ENCODE results near the gene PTPRT. TPM values are rescaled to one million over a fixed set of nuclear protein-coding genes. Genes with fewer than 3 reads are reported as not detected.

Gene PTPRT
- total and polyA plus RNA-seq, 2 of the 4 experiments (the other 2 are of a cell fraction): not detected

DNA sequence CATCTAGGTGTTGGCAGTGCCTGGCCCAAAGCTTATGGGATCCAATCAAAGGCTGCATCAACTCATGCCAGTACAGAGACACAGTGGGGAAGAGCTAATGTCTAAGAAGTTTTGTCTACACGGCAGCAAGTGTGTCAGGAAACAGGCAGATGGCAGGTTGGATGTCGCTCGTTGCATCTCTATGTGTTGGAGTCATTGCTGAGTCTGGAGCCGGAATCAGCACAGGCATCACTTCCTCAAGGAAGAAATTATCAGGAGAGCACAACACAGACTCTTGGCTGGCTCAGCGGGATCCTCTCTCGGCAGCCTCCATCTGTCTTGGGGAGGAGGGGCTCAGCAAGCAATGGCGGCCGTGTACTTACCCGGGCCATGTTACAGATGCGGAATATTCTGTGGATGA, 1104.3 kb downstream of the PTPRT start:
- H3K18ac ChIP-seq (ENCODE audit: low read depth, low read length): no peak overlapping the region
- no peaks in the 10 kb centered on the region for H3K9me1 ChIP-seq (ENCODE audit: insufficient read depth, low read length)
- dilution Hi-C loops (cut with HindIII; ENCODE audit: low sequenced_read_pairs, unreplicated experiment): no loop called here
- TF ChIP-seq FOS (IDR thresholded peaks at IDR 0.05; ENCODE audit: low read depth, low read length) (no peak), POLR2A (IDR thresholded peaks at IDR 0.05; ENCODE audit: low read depth, low read length) (no peak), MXI1 (IDR thresholded peaks at IDR 0.05; ENCODE audit: borderline replicate concordance, low read depth, low read length) (no peak), CHD1 (IDR thresholded peaks at IDR 0.05; ENCODE audit: low read depth, low read length) (no peak), RFX5 (IDR thresholded peaks at IDR 0.05; ENCODE audit: low read depth, low read length) (no peak), SMC3 (IDR thresholded peaks at IDR 0.05; ENCODE audit: low read depth, low read length) (no peak), RAD21 (IDR thresholded peaks at IDR 0.05; ENCODE audit: low read length) (no peak), MAFK (IDR thresholded peaks at IDR 0.05; ENCODE audit: low read depth, low read length) (no peak), RCOR1 (IDR thresholded peaks at IDR 0.05; ENCODE audit: insufficient replicate concordance, low read length) (no peak), CEBPB (IDR thresholded peaks at IDR 0.05; ENCODE audit: low read depth, low read length) (no peak), MAZ (IDR thresholded peaks at IDR 0.05; ENCODE audit: borderline replicate concordance, low read depth, low read length) (no peak), BHLHE40 (IDR thresholded peaks at IDR 0.05; ENCODE audit: low read depth, low read length) (no peak), NFE2L2 (IDR thresholded peaks at IDR 0.05; ENCODE audit: low read depth, low read length) (no peak)
- TF ChIP-seq, protein P1, sequence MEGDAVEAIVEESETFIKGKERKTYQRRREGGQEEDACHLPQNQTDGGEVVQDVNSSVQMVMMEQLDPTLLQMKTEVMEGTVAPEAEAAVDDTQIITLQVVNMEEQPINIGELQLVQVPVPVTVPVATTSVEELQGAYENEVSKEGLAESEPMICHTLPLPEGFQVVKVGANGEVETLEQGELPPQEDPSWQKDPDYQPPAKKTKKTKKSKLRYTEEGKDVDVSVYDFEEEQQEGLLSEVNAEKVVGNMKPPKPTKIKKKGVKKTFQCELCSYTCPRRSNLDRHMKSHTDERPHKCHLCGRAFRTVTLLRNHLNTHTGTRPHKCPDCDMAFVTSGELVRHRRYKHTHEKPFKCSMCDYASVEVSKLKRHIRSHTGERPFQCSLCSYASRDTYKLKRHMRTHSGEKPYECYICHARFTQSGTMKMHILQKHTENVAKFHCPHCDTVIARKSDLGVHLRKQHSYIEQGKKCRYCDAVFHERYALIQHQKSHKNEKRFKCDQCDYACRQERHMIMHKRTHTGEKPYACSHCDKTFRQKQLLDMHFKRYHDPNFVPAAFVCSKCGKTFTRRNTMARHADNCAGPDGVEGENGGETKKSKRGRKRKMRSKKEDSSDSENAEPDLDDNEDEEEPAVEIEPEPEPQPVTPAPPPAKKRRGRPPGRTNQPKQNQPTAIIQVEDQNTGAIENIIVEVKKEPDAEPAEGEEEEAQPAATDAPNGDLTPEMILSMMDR (conservative IDR thresholded peaks at IDR 0.05; ENCODE audit: low read depth, low read length): no peak
- TF ChIP-seq, protein P2, sequence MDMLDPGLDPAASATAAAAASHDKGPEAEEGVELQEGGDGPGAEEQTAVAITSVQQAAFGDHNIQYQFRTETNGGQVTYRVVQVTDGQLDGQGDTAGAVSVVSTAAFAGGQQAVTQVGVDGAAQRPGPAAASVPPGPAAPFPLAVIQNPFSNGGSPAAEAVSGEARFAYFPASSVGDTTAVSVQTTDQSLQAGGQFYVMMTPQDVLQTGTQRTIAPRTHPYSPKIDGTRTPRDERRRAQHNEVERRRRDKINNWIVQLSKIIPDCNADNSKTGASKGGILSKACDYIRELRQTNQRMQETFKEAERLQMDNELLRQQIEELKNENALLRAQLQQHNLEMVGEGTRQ (IDR thresholded peaks at IDR 0.05; ENCODE audit: low read depth, low read length): no peak
- TF ChIP-seq, protein P3, sequence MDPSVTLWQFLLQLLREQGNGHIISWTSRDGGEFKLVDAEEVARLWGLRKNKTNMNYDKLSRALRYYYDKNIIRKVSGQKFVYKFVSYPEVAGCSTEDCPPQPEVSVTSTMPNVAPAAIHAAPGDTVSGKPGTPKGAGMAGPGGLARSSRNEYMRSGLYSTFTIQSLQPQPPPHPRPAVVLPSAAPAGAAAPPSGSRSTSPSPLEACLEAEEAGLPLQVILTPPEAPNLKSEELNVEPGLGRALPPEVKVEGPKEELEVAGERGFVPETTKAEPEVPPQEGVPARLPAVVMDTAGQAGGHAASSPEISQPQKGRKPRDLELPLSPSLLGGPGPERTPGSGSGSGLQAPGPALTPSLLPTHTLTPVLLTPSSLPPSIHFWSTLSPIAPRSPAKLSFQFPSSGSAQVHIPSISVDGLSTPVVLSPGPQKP (IDR thresholded peaks at IDR 0.05; ENCODE audit: borderline replicate concordance, low read depth, low read length): no peak
- DNase-seq: no peak
- ChIA-PET POLR2A (ENCODE audit: unreplicated experiment) (no interaction called here), CTCF (no interaction called here)
- H3K36me3 ChIP-seq (ENCODE audit: control insufficient read depth, insufficient read depth, low read length): no peaks in the 10 kb centered on the region
- no peak overlapping the region for H2BK120ac ChIP-seq (ENCODE audit: low read depth, low read length)
- H4K5ac ChIP-seq (ENCODE audit: low read depth, low read length): no peak overlapping the region
- H2AK5ac ChIP-seq (ENCODE audit: low read depth, low read length): no peak overlapping the region
- H3K4me3 ChIP-seq (ENCODE audit: insufficient read depth, low read depth, low read length): no peak overlapping the region
- no peak overlapping the region for H2BK20ac ChIP-seq (ENCODE audit: low read depth, low read length)
- WGBS, 2 experiments (ENCODE audit: extremely low coverage in 2 of 2, insufficient read length in 1 of 2): 54% methylated on average over 6 of the region's 10 CpGs; no CpG with 5 or more reads in 1 of the 2 experiments
- H4K20me1 ChIP-seq (ENCODE audit: insufficient read depth, low read length): no peaks in the 10 kb centered on the region
- H2AK9ac ChIP-seq (replicated peaks; ENCODE audit: low read depth, low read length, poor library complexity): no peak overlapping the region
- H3K27me3 ChIP-seq (ENCODE audit: control insufficient read depth, insufficient read depth, low read length): no peaks in the 10 kb centered on the region
- no peak overlapping the region for H2AFZ ChIP-seq (replicated peaks; ENCODE audit: low read length, poor library complexity)
- H3K14ac ChIP-seq (replicated peaks; ENCODE audit: low read depth, low read length): no peak overlapping the region
- H3K4ac ChIP-seq (ENCODE audit: low read depth, low read length): no peak overlapping the region
- H3K27ac ChIP-seq (ENCODE audit: insufficient read depth, low read length): no peak overlapping the region
- H2BK15ac ChIP-seq (ENCODE audit: low read depth, low read length): no peak overlapping the region
- H3K79me1 ChIP-seq (ENCODE audit: low read depth in 1 of 2, low read length in 2 of 2): no peaks in the 10 kb centered on the region
- no peak overlapping the region for H3K56ac ChIP-seq (ENCODE audit: extremely low read depth, insufficient read depth, low read length)
- BruUV-seq (replicated peaks): no TSS peak
- no peak overlapping the region for H3K4me2 ChIP-seq (ENCODE audit: low read depth, low read length)
- no peak overlapping the region for H3K9ac ChIP-seq (ENCODE audit: low read depth, low read length)
- no peak overlapping the region for H4K8ac ChIP-seq (ENCODE audit: low read depth in 2 of 2, low read length in 2 of 2)
- no peaks in the 10 kb centered on the region for H3K4me1 ChIP-seq (ENCODE audit: control insufficient read depth, insufficient read depth, low read length)
- in situ Hi-C loops (cut with MboI; ENCODE audit: low sequenced_read_pairs): no loop called here
- ATAC-seq (ENCODE audit: low read depth): no peak
- no peak overlapping the region for H3K23ac ChIP-seq (ENCODE audit: low read depth, low read length)
- H2BK5ac ChIP-seq (ENCODE audit: low read depth, low read length, poor library complexity, severe bottlenecking): no peak overlapping the region
- intact Hi-C loops (cut with micrococcal nuclease): no loop called here
- no peak overlapping the region for H4K91ac ChIP-seq (ENCODE audit: insufficient read depth, low read depth, low read length)
- H3K9me3 ChIP-seq (ENCODE audit: control insufficient read depth, insufficient read depth, low read length): peaks cover 26% of the 10 kb centered on the region

All from IMR-90 (cell line).